ENCODE measurements around the gene PSD2. TPM values are rescaled to one million over a fixed set of nuclear protein-coding genes. Genes with fewer than 3 reads are reported as not detected.

Gene PSD2
- total RNA-seq, 4 donors from 2014 or later, result under 0.01 to 0.17 (median 0.13) TPM; not detected in 1

DNA sequence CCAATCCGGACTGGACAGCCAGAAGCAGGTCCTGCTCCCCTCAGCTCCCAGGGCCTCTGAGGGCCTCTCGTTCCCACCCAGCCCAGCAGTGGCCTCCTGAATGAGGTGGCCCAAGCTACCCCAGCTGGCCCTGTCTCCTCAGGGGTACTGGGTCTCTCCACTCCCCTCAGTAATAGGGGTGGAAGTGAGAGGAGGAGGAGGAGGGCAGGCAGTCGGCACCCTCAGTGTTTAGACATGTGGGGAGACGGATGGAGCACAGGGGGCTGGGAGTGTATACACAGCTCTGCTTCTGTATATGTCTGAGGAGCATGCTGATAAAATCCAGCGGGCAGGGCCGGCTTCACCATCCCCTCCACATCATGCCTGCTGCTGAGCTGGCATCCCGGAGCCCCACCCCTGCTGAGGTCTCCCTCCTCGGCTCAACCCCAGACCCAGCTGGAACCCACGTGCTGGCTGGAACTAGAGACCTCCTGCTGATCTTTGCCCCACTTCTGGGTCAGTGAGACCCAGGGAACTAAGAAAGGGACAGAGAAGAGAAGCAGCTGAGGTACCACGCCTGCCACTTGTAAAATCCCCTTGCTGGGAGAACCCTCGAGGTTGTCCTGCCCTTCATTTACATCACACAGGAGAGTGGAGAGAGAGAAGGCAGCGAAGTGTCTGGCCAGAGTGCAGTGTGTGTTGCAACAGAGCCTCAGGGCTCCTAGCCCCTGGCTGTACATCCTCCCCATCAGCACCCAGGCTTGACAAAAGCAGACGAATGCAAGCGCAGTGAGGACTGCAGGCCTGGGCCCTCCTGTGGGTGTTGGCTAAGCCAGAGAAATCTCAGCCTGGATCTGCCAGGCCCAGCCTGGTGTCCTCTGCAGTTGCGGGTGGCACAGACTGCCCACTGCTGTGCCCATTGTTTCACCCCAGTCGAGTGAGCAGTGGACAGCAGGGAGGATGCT, 77.5 kb downstream of the PSD2 start:
- Histone ChIP-seq H3K27me3 (no peaks in the 10 kb centered on the region), H3K9me3 (no peaks in the 10 kb centered on the region), H3K36me3 (peaks cover 0 to 10% (median 0%) of the 10 kb centered on the region in 4 donors), H3K27ac (replicated peaks in 1 of 4) (no peak overlapping the region), H3K4me1 (no peaks in the 10 kb centered on the region), H3K4me3 (no peak overlapping the region)
- no peak for DNase-seq (ENCODE audit: extremely low spot score)
- no peak for TF ChIP-seq POLR2A (IDR thresholded peaks at IDR 0.05; ENCODE audit: low read depth)
- TF ChIP-seq, protein P1, sequence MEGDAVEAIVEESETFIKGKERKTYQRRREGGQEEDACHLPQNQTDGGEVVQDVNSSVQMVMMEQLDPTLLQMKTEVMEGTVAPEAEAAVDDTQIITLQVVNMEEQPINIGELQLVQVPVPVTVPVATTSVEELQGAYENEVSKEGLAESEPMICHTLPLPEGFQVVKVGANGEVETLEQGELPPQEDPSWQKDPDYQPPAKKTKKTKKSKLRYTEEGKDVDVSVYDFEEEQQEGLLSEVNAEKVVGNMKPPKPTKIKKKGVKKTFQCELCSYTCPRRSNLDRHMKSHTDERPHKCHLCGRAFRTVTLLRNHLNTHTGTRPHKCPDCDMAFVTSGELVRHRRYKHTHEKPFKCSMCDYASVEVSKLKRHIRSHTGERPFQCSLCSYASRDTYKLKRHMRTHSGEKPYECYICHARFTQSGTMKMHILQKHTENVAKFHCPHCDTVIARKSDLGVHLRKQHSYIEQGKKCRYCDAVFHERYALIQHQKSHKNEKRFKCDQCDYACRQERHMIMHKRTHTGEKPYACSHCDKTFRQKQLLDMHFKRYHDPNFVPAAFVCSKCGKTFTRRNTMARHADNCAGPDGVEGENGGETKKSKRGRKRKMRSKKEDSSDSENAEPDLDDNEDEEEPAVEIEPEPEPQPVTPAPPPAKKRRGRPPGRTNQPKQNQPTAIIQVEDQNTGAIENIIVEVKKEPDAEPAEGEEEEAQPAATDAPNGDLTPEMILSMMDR (IDR thresholded peaks at IDR 0.05), result no peak
- TF ChIP-seq POLR2AphosphoS5 (IDR thresholded peaks at IDR 0.05), result no peak
- TF ChIP-seq EP300 (IDR thresholded peaks at IDR 0.05), result no peak
- 73% methylated on average over 14 of the region's 16 CpGs for WGBS
- intact Hi-C loops (cut with DNase I), result no loop called here

DNA sequence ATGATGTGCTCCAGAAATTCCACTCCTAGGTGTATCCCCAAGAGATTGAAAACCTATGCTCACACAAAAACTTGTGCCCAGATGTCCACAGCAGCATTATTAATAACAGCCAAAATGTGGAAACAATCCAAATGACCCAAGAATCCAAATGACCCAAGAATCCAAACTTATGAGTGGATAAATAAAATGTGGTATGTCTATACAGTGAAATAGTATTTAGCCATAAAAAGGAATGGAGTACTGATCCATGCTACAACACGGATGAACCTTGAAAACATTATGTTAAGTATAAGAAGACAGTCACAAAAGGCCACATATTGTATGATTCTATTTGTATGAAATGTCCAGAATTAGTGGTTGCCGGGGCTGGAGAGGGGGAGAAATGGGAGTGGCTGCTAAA, 80.3 kb downstream of the PSD2 start:
- 100% methylated on average over 2 of the region's 2 CpGs for WGBS
- H3K4me1 ChIP-seq, result peaks cover 11 to 16% (median 14%) of the 10 kb centered on the region in 4 donors
- TF ChIP-seq, protein P1 (IDR thresholded peaks at IDR 0.05), result no peak
- TF ChIP-seq EP300 (IDR thresholded peaks at IDR 0.05), result no peak
- TF ChIP-seq POLR2A (IDR thresholded peaks at IDR 0.05; ENCODE audit: low read depth), result no peak
- no peak for TF ChIP-seq POLR2AphosphoS5 (IDR thresholded peaks at IDR 0.05)
- DNase-seq (ENCODE audit: extremely low spot score), result no peak
- no peaks in the 10 kb centered on the region for H3K27me3 ChIP-seq
- H3K36me3 ChIP-seq, result peaks cover 0 to 5% (median 0%) of the 10 kb centered on the region in 4 donors
- intact Hi-C loops (cut with DNase I), result no loop called here
- no peaks in the 10 kb centered on the region for H3K9me3 ChIP-seq
- no peak overlapping the region for H3K4me3 ChIP-seq
- H3K27ac ChIP-seq (replicated peaks in 1 of 4), result no peak overlapping the region

DNA sequence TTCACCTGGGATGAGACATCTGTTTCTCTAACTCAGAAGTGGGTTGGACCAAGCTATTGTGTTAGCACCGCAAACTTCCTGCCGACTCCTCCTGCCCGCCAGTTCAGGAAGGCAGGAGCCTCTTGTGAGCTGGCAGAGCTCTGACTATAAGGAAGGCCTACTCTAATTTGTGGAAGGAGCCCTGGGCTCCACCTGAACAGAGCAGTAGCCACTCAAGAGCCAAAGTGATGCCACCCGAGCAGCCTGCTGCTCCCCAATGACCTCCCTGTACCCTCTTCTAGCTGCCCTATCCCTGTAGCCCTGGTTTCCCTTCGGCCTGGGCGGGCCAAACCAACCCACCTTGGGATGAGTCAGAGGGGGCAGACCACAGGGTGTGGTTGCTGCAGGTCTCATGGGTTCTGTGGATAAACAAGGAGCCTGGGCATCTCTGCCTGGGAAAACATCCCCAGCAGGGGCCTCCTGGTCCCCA, 81.6 kb downstream of the PSD2 start:
- intact Hi-C loops (cut with DNase I), result no loop called here
- TF ChIP-seq, protein P1 (IDR thresholded peaks at IDR 0.05), result no peak
- no peak for TF ChIP-seq EP300 (IDR thresholded peaks at IDR 0.05)
- no peak for TF ChIP-seq POLR2A (IDR thresholded peaks at IDR 0.05; ENCODE audit: low read depth)
- TF ChIP-seq POLR2AphosphoS5 (IDR thresholded peaks at IDR 0.05), result no peak
- H3K27me3 ChIP-seq, result no peaks in the 10 kb centered on the region
- H3K4me3 ChIP-seq, result no peak overlapping the region
- H3K36me3 ChIP-seq, result peaks cover 0 to 5% (median 0%) of the 10 kb centered on the region in 4 donors
- H3K4me1 ChIP-seq, result peaks cover 13 to 24% (median 21%) of the 10 kb centered on the region in 4 donors
- H3K9me3 ChIP-seq, result no peaks in the 10 kb centered on the region
- H3K27ac ChIP-seq (replicated peaks in 1 of 4), result no peak overlapping the region
- 94% methylated on average over 3 of the region's 6 CpGs for WGBS
- no peak for DNase-seq (ENCODE audit: extremely low spot score)

DNA sequence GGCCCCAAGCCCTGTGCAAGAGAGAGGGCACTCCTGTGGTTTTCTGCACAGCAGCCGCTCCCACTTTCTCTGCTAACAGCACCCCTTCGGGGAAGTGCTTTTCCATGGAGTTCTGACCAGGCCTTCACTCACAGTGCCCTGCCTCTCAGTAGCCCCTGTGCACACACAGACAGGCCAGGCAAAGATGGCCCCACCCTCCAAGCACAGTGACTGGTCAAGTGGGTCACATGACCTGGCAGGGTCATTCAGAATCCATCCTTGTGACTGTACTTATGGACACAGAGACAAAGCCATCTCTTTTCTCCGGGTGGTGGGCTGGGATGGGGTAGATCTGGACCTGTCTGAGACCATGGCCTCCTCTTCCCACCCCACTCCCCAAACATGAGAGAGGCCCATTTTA, 82.5 kb downstream of the PSD2 start:
- Histone ChIP-seq H3K27ac (replicated peaks in 1 of 4) (no peak overlapping the region), H3K27me3 (no peaks in the 10 kb centered on the region), H3K9me3 (no peaks in the 10 kb centered on the region), H3K4me1 (peaks cover 13 to 32% (median 26%) of the 10 kb centered on the region in 4 donors), H3K4me3 (no peak overlapping the region), H3K36me3 (peaks cover 0 to 5% (median 0%) of the 10 kb centered on the region in 4 donors)
- intact Hi-C loops (cut with DNase I), result no loop called here
- WGBS, result 100% methylated on average over 3 of the region's 3 CpGs
- DNase-seq (ENCODE audit: extremely low spot score), result no peak
- TF ChIP-seq, protein P1 (IDR thresholded peaks at IDR 0.05), result no peak
- TF ChIP-seq POLR2AphosphoS5 (IDR thresholded peaks at IDR 0.05) (no peak), EP300 (IDR thresholded peaks at IDR 0.05) (no peak), POLR2A (IDR thresholded peaks at IDR 0.05; ENCODE audit: low read depth) (no peak)

Data from esophagus muscularis mucosa (tissue), 4 donors.